ENCODE data around the gene DDR1. TPM values are rescaled to one million over a fixed set of nuclear protein-coding genes. Genes with fewer than 3 reads are reported as not detected.
"Not testable (repeated sequence)": the region's sequence is repeated elsewhere in the genome, so short reads cannot be mapped to it uniquely, and the experiment has no call there.

DDR1 gene
- total RNA-seq, 3 donors from 2014 or later = 145 to 336 (median 271) TPM

- no peak for TF ChIP-seq CTCF (IDR thresholded peaks at IDR 0.05)
- Histone ChIP-seq H3K9me3 (peaks cover 8% of the 10 kb centered on the region), H3K36me3 (ENCODE audit: low read depth) (no peaks in the 10 kb centered on the region), H3K4me3 (no peak overlapping the region), H3K4me1 (ENCODE audit: low read depth) (no peaks in the 10 kb centered on the region)
- ATAC-seq (no peak), DNase-seq (no peak)
- intact Hi-C loops (cut with DNase I, micrococcal nuclease) = no loop called here
Measured at GRCh38 chr6:30847421-30847970, 36.8 kb upstream of the DDR1 start.

GRCh38 chr6:30847971-30848436 lies 36.3 kb upstream of the DDR1 start:
- no peak for DNase-seq

GRCh38 chr6:30849903-30850651 lies 34.2 kb upstream of the DDR1 start:
- Histone ChIP-seq H3K9me3 (peaks cover 8% of the 10 kb centered on the region), H3K4me1 (ENCODE audit: low read depth) (no peaks in the 10 kb centered on the region), H3K4me3 (no peak overlapping the region), H3K36me3 (ENCODE audit: low read depth) (no peaks in the 10 kb centered on the region)
- DNase-seq (no peak), ATAC-seq (no peak)
- intact Hi-C loops (cut with DNase I, micrococcal nuclease) = no loop called here
- no peak for TF ChIP-seq CTCF (IDR thresholded peaks at IDR 0.05)

More at GRCh38 chr6:30847971-30848436, 36.3 kb upstream of the DDR1 start:
- Histone ChIP-seq H3K4me3 (no peak overlapping the region), H3K9me3 (peaks cover 8% of the 10 kb centered on the region), H3K36me3 (ENCODE audit: low read depth) (no peaks in the 10 kb centered on the region), H3K4me1 (ENCODE audit: low read depth) (no peaks in the 10 kb centered on the region)
- no peak for ATAC-seq
- no peak for TF ChIP-seq CTCF (IDR thresholded peaks at IDR 0.05)
- intact Hi-C loops (cut with DNase I, micrococcal nuclease) = no loop called here

- H3K9me3 ChIP-seq; H3K36me3 ChIP-seq (ENCODE audit: low read depth); ATAC-seq; H3K4me1 ChIP-seq (ENCODE audit: low read depth); H3K4me3 ChIP-seq; DNase-seq; intact Hi-C loops (cut with DNase I, micrococcal nuclease): not testable (repeated sequence)
Measured at GRCh38 chr6:30852459-30852858, 31.9 kb upstream of the DDR1 start.

GRCh38 chr6:30854285-30855040 lies 29.9 kb upstream of the DDR1 start:
- ATAC-seq = no peak
- Histone ChIP-seq H3K4me3 (no peak overlapping the region), H3K36me3 (ENCODE audit: low read depth) (no peaks in the 10 kb centered on the region), H3K9me3 (peaks cover 8% of the 10 kb centered on the region), H3K4me1 (ENCODE audit: low read depth) (no peaks in the 10 kb centered on the region)
- no peak for DNase-seq
- no peak for TF ChIP-seq CTCF (IDR thresholded peaks at IDR 0.05)
- intact Hi-C loops (cut with DNase I, micrococcal nuclease) = no loop called here
